HG03196 (cell line): ENCODE results near the gene GNB3.

Source experiments
- ATAC-seq: cut with Tn5 transposase; IDR thresholded peaks from one replicate; pipeline ENCODE4 v1.9.1; 2021; ENCODE audit not compliant: unreplicated experiment

Gene GNB3

DNA sequence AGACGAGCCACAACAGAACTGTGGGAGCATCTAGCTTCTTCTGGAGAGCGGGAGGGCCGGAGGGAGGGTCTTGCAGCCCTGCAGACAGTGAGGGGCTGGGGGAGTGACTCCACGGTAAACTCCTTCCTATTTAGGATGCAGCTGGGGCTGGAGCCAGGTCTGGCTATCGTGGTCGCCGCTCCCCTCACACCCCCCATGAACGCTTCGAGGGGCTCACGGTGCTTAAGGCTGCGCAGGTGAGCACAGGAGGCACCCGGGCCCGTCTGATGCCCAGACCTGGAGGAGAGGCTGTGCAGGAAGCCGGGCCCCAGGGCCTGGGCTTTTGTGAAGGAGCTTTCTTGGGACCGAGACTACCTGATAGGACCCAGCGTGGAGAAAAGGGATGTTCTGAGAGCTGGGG, 3.9 kb upstream of the GNB3 start:
- ATAC-seq: no peak

DNA sequence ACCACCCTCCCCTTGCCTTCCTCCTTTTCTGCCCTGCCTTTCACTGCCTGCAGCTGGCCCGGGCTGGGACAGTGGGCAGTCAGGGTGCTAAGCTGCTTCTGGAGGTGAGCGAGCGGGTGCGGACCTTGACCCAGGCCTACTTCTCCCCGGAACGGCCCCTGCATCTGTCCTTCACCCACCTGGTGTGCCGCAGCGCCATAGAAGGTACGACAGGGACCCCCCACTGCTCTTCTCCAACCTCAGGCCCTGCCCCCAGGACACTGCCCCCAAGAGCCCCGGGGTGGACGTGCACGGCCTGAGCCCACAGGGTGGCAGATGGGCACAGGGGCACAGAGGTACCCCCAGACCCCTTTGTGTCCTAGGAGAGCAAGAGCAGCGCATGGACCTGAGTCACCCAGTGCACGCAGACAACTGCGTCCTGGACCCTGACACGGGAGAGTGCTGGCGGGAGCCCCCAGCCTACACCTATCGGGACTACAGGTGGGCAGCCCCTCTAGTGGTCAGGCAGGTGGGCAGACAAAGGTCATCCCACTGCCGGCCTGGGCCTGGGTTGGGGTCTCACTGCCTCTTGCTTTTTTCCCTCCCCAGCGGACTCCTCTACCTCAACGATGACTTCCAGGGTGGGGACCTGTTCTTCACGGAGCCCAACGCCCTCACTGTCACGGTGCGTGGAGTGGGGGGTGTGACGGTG, 3.2 kb upstream of the GNB3 start:
- no peak for ATAC-seq

DNA sequence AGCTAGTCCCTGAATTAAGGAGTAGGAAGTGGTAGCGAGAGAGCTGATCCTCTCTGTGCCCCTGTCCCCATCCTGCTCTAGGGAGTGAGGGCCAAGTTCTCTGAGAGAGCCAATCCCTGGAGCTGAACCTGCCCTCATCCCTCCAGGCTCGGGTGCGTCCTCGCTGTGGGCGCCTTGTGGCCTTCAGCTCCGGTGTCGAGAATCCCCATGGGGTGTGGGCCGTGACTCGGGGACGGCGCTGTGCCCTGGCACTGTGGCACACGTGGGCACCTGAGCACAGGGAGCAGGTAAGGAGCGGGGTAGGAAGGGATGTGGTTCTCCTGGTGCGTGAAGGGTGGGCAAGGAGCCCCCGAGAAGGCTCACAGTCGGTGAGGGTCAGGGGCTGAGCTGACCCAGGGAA, 1.9 kb upstream of the GNB3 start:
- no peak for ATAC-seq

DNA sequence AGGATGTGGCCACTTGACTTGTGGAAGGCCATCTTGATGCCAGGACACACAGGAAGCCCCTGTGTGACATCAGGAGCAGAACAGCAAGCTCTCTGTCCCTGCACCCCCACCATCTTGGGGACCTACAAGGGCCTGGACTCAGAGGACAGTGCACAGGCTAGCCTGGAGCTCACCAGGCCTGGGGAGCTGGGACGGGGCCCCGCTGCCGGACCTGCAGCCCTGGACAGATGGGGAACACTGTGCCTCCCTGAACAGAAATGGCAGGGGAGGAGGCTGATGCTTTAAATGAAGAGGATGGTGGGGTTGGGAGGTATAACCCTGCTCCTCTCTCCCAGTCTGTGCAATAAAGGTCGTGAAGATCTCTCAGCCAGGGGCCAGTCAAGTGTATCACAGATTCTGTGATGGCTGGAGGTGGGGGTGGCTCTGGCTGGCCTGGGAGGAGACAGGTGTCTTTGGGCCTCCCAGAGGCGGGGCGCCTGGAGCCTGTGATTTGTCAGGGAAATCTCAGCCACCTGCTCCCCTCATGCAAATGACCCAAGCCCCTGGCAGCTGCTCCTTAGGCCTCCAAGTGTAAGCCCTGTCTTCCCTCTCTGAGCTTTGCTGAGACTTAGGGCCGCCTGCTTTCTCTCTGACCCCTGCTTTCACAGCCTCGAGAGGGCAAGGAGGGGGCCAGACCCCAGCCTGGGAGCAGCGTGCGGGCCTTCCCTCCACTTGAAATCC, 1.1 kb upstream of the GNB3 start:
- ATAC-seq: peak; percentile 68

DNA sequence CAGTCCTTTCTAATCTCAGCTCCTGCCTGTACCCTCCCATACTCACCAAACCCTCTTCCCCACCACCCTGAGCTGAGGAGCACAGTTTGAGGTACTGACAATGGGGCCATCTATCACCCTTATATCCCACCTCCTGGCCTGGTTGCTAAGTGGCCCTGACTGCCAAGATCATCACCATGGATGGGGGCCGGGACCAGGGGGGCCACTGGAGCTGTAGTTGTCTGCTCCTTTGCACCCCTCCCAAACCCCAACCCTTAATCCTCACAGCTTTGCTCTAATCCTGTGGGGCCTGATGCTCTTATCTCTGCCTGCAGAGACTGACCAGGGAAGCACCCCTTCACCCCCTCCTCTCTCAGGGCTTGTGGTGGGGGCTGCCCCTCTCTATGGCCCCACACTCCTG, 395 bp upstream of the GNB3 start:
- ATAC-seq: no peak

DNA sequence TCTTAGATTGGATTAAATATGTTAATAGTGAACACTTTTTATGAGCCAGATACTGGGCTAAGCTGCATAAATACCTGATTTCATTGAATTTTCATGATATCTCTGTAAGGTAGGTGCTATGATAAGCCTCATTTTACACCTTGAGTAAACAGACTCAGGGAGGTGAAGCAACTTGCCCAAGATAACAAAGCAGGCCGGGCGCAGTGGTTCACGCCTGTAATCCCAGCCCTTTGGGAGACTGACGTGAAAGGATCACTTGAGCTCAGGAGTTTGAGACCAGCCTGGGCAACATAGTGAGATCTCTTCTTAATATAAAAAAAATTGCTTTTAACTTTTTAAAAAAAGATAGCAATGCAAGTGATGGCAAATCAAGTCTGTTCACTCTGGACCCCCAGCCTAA, 1.4 kb downstream of the GNB3 start:
- ATAC-seq: no peak

DNA sequence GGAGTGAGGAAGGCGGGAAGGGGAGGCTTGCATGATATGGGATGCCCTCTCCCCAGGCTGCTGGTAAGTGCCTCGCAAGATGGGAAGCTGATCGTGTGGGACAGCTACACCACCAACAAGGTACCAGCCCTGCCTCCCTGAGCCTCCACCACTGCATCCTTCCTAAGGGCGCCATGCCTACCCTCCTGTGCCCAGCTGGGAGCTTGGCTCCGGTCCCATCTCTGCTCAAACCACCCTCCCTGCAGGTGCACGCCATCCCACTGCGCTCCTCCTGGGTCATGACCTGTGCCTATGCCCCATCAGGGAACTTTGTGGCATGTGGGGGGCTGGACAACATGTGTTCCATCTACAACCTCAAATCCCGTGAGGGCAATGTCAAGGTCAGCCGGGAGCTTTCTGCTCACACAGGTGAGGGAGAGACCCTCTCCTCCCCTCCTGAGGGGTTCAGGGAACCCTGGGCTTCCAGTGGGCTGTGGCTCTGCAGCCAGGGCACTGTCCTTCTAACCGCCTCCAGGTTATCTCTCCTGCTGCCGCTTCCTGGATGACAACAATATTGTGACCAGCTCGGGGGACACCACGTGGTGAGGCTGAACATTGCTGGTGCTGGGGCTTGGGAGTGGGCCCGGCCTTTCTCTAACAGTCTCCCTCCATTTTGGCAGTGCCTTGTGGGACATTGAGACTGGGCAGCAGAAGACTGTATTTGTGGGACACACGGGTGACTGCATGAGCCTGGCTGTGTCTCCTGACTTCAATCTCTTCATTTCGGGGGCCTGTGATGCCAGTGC, 2.6 kb downstream of the GNB3 start:
- no peak for ATAC-seq

DNA sequence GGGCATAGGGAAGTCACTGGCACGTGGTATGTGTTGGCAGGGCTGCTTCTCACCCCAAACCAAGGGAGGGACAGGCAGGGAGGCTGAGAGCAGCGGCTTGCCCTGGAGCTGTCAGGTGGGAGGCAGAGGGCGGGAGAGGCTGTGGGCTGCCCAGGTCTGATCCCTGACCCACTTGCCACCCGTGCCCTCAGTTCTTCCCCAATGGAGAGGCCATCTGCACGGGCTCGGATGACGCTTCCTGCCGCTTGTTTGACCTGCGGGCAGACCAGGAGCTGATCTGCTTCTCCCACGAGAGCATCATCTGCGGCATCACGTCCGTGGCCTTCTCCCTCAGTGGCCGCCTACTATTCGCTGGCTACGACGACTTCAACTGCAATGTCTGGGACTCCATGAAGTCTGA, 4.7 kb downstream of the GNB3 start:
- ATAC-seq: no peak

DNA sequence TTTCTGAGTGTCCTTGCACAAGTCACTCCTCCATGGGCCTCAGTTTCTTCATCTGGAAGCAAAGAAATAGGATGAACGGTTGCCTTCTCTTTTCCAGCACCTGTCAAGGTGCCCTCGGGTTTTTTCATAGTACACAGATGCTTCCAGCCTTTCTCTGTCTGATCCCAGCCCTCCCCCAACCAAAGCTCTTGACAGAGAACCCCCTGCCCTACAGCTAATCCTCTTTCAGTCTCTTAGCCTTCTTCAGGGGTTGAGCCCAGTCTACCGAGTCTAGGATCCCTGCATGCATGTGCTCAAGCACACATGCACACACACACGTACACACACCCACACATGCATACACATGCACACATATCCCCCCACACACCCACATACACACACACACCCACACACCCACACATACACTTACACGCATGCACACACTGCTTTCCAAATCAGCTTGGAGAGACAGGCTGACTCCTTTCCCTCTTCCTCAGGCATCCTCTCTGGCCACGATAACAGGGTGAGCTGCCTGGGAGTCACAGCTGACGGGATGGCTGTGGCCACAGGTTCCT, 5.7 kb downstream of the GNB3 start:
- ATAC-seq: no peak

DNA sequence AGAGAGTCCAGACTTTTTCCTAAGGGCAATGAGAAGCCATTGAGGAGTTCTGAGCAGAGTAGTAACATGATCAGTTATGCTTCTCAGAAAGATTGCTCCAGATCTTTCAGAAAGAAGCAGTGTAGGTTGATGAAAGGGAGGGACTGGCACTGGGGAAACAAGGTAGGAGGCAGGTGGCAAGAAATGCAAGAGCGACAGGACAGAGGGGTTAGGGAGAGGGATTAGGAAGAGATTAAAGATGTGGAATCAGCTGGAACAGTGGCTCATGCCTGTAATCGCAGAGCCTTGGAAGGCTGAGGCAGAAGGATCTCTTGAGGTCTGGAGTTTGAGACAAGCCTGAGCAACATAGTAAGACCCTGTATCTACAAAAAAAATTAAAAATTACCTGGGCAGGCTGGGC, 7.0 kb downstream of the GNB3 start:
- no peak for ATAC-seq

DNA sequence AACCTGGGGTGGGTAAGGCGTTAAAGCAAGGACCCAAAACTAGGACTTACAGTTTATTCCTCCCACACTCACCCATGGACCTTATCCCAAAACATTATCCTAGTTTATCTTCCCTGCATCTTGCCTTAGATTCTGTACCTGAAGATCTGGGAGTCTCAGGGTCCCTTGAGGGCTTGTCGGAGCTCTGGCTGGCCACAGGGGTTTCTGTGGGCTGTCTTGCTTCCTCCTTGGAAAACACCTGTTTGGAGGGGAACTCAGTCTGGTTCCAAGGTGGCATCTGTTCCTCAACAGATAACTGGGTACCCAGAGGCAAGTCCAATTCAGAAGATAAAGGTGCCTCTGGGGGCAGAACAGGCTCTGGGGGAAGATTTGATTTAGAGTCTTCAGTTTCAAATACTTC, 8.7 kb downstream of the GNB3 start:
- ATAC-seq: no peak

DNA sequence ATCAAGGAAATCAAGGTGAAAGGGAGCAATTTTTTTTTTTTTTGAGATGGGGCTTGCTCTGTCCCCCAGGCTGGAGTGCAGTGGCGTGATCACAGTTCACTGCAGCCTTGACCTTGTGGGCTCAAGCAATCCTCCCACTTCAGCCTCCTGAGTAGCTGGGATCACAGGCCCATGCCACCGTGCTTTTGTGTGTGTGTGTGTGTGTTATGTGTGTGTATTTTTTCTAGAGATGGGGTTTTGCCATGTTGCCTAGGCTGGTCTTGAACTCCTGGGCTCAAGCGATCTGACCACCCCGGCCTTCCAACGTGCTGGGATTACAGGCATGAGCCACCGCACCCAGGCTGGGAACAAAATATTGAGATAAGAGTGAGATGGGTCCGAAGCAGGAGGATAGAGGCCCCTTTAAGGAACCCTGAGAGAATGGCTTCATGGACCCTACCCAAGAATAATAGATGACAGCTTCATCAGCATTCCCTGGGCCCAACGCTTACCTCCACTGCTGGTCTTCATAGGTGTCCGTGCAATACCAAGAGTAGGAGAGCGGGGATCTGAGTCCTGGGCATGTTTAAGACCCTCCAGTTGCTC, 9.3 kb downstream of the GNB3 start:
- no peak for ATAC-seq

DNA sequence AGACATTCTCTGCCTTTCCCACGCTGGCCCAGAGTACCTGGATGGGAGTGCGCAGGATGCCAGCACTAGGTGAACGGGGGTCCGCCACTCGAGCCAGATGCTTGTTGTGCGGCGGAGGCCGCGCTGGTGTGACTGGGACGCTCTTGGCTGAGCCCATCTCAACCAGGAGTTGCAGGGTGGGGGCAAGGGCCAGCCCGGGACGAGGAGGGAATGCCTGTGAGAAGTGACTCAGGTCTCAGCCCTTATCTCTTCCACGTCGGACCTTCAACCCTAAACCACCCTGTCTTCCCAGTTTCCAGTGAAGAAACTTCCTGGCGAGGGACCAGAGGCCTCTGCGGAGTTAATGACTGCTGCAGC, 10.0 kb downstream of the GNB3 start:
- no peak for ATAC-seq

DNA sequence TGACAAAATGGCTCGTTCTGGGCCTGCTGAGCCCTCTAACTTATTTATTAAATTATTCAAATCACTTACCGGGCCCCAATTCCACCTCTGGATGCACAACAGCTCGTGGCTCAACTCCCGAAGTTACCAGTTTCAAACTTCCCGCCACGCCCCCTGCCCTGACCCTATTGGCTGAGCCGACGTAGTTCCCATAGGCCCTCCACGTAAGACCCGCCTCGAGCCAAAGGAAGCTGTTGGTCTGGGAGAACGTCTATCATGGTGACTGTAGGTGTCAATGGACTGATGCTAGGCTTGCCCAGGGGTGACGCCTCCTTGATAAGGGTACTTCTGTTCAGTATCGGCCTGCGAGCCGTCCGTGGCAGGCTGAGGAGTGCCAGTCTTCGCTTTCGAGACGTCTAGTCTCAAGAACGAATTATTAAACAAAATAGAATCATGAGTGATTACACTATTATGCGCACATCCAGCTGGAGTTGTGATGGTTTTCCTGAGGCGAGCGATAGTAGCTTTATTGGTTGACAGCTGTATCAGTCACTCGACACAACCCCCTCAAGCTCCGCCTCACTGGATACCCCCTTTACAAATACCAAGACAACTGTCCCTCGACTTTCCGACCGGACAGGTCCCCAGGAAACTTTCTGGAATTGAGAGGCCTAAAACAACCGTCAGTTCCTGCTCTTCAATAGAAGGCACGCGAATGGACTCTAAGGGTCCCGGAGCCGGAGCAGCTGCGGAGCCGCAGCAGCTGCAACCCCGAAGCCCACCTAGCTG, 10.6 kb downstream of the GNB3 start, which contains the start of gene CDCA3:
Gene CDCA3, minus strand, starts transcription at position 134 of the 768 bp plus-strand sequence. CDS start 334 bp downstream, outside the sequence.
- peak; percentile 48 for ATAC-seq

DNA sequence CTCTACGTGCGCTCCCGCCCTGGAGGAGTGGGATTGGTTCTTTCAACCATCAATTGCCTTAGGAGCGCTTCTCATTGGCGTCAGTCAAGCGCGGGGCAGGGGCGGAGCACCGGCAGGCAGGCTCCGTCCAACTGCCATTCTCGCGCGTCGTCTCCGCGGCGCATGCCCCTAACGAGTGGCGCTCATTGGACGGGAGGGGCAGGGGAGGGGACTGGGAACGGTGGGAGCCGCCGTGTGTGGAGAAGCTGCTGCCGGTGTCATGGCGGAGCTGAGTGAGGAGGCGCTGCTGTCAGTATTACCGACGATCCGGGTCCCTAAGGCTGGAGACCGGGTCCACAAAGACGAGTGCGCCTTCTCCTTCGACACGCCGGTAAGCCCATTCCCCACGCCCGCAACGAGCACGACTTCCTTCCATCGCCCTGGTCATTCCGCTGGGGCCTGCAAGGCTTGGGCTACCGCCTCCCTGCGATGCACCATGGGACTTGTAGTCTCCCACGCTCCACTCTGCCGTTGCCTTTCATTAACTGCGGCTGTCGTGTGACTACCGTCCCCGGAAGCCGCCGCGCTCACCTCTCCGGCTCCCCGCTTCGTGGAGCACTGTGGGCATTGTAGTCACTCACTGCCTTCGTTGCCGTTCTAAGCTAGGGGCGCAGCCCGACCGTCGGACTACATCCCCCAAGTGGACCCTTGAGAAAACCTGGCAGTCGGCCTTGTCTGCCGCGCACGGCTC, 11.4 kb downstream of the GNB3 start, which contains the start of gene USP5:
Gene USP5, plus strand, starts transcription at position 230 of the 730 bp plus-strand sequence. Its CDS starts 30 bp downstream, at position 260.
- ATAC-seq: peak; percentile 77

DNA sequence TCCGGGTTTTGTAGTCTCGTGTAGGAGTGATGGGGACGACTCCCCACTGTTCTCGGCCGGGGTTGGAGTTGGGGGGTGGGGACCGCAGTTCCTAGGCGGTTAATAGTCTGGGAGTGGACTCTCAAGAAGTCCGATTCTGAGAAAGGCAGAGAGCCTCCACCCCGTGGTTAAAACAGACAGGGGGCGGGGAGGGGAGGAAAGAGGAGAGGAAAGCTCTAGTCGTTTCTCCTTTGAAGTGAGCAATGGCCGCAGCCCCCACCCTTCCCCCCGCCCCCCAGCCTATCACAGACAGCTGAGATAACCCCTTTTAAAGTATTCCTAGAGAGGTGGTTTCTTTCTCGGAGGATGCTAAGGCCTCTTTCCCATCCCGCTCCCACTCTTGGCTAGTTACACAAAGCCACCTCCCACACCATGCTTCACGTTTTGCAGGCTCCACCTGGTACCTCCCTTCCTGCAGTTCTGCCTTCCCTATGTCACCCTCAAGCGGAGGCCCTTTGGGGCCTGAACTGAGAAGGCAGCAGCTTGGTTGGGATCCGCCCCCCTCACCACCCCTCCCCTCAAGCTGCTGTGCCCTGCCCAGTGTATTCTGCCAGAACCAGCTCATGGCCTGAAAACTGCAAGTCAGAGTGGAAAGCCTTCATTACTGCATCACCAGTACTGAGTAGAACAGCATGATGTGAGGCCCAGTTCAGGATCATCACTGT, 12.1 kb downstream of the GNB3 start:
- ATAC-seq: no peak

DNA sequence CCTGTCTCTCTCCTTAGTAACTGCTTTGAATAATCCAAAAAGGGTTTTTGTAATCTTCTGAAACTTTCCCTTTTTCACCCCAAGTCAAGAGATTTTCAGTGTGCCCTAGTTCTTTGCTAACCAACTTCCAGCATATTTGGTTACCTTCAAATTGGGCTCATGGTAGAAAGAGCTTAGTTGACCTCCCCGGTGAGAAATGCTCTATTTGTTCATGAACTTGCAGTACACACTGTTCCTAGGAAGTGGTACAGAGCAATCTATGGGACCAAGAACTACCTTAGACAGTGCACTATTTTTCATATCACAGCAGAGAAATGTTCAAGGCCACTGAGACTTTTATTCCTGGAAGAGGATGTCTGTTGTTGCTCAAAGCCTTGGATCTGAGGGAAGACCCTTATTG, 12.9 kb downstream of the GNB3 start:
- ATAC-seq: no peak

DNA sequence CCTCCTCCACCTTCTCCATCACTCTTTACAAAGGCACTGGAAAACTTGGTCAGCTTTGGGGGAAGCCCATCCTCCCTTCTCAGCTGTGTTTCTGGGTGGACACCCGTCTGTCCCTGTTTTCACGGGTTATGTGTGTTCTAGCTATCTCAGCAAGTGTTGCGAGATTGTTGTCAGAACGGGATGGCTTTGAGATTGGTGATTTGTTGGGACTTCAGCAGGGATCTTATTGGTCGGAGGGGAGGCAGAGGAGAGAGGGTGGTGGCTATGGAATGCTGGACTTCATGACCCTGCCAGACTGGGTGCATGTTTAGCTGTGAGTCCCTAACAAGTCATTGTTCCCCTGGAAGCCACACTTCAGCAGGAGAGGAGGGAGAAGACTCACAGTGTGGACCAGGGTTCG, 13.3 kb downstream of the GNB3 start:
- no peak for ATAC-seq

DNA sequence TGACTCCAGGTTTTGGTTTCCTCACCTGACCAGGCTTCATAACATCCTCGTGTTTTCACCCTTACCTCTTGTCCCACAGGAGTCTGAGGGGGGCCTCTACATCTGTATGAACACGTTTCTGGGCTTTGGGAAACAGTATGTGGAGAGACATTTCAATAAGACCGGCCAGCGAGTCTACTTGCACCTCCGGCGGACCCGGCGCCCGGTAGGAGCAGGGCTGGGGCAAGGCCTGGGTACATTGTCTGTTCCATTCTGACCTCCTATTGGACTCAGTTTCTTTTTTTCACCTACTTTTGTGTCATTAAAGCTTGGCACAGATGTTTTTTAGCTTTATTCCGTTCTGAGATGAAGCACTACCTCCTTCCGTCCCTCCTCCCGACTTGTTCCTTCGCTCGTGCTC, 14.6 kb downstream of the GNB3 start:
- no peak for ATAC-seq
